ENCODE results near the gene LRRC45. TPM values are rescaled to one million over a fixed set of nuclear protein-coding genes. Genes with fewer than 3 reads are reported as not detected.

LRRC45 gene
- total RNA-seq, 2 experiments from 2014 or later = 41.2 to 52.0 TPM

- Histone ChIP-seq H3K27ac (ENCODE audit: low read depth, low read length, poor library complexity, severe bottlenecking) (no peak overlapping the region), H3K4me3 (ENCODE audit: low read depth, low read length, poor library complexity, severe bottlenecking) (no peak overlapping the region), H3K4me1 (ENCODE audit: insufficient read depth, low read length, poor library complexity, severe bottlenecking) (peaks cover 12% of the 10 kb centered on the region), H3K9me2 (ENCODE audit: insufficient read depth, low read length) (no peaks in the 10 kb centered on the region), H3K36me3 (ENCODE audit: insufficient read depth, low read length) (peaks cover 91% of the 10 kb centered on the region), H3K4me2 (ENCODE audit: low read length) (no peak overlapping the region), H2AFZ (ENCODE audit: low read length) (no peak overlapping the region), H3K9me3 (ENCODE audit: low read length) (no peaks in the 10 kb centered on the region), H4K20me1 (ENCODE audit: insufficient read depth, low read length) (no peaks in the 10 kb centered on the region; the same call in 1 of the 2 replicates), H3K79me2 (ENCODE audit: insufficient read depth, low read depth, low read length) (peaks cover 14% of the 10 kb centered on the region; the same call in 1 of the 2 replicates)
- POLR2A ChIA-PET = no interaction called here
- CTCF ChIA-PET (ENCODE audit: unreplicated experiment) = no interaction called here
- intact Hi-C loops (cut with micrococcal nuclease; ENCODE audit: unreplicated experiment) = no loop called here
- TF ChIP-seq CTCF (conservative IDR thresholded peaks at IDR 0.05; ENCODE audit: low read length) (no peak), EZH2phosphoT487 (IDR thresholded peaks at IDR 0.05; ENCODE audit: borderline replicate concordance, low read depth, low read length) (no peak)
- BruUV-seq (replicated peaks) = no TSS peak
- DNase-seq (ENCODE audit: low spot score) = no peak
Observed at GRCh38 chr17:82060001-82060380, 36.9 kb downstream of the LRRC45 start.

GRCh38 chr17:82060614-82061013, 37.5 kb downstream of the LRRC45 start:
- BruUV-seq (replicated peaks) = no TSS peak
- Histone ChIP-seq H3K36me3 (ENCODE audit: insufficient read depth, low read length) (peaks cover 85% of the 10 kb centered on the region), H3K4me3 (ENCODE audit: low read depth, low read length, poor library complexity, severe bottlenecking) (no peak overlapping the region), H2AFZ (ENCODE audit: low read length) (no peak overlapping the region), H3K4me1 (ENCODE audit: insufficient read depth, low read length, poor library complexity, severe bottlenecking) (peaks cover 12% of the 10 kb centered on the region), H3K79me2 (ENCODE audit: insufficient read depth, low read depth, low read length) (peaks cover 18% of the 10 kb centered on the region; the same call in 1 of the 2 replicates), H3K9me2 (ENCODE audit: insufficient read depth, low read length) (no peaks in the 10 kb centered on the region), H3K9me3 (ENCODE audit: low read length) (no peaks in the 10 kb centered on the region), H3K4me2 (ENCODE audit: low read length) (no peak overlapping the region), H3K27ac (ENCODE audit: low read depth, low read length, poor library complexity, severe bottlenecking) (no peak overlapping the region), H4K20me1 (ENCODE audit: insufficient read depth, low read length) (no peaks in the 10 kb centered on the region; the same call in 1 of the 2 replicates)
- no peak for DNase-seq (ENCODE audit: low spot score)
- intact Hi-C loops (cut with micrococcal nuclease; ENCODE audit: unreplicated experiment) = no loop called here
- ChIA-PET POLR2A (no interaction called here), CTCF (ENCODE audit: unreplicated experiment) (no interaction called here)
- no peak for TF ChIP-seq CTCF (conservative IDR thresholded peaks at IDR 0.05; ENCODE audit: low read length)
- no peak for TF ChIP-seq EZH2phosphoT487 (IDR thresholded peaks at IDR 0.05; ENCODE audit: borderline replicate concordance, low read depth, low read length)

GRCh38 chr17:82061047-82061925, 38.2 kb downstream of the LRRC45 start:
- Histone ChIP-seq H3K4me1 (ENCODE audit: insufficient read depth, low read length, poor library complexity, severe bottlenecking) (peaks cover 17% of the 10 kb centered on the region), H3K79me2 (ENCODE audit: insufficient read depth, low read depth, low read length) (peaks cover 18% of the 10 kb centered on the region; the same call in 1 of the 2 replicates), H3K9me2 (ENCODE audit: insufficient read depth, low read length) (no peaks in the 10 kb centered on the region), H3K4me2 (ENCODE audit: low read length) (no peak overlapping the region), H4K20me1 (ENCODE audit: insufficient read depth, low read length) (no peaks in the 10 kb centered on the region; the same call in 1 of the 2 replicates), H2AFZ (ENCODE audit: low read length) (no peak overlapping the region), H3K27ac (ENCODE audit: low read depth, low read length, poor library complexity, severe bottlenecking) (no peak overlapping the region), H3K4me3 (ENCODE audit: low read depth, low read length, poor library complexity, severe bottlenecking) (no peak overlapping the region), H3K36me3 (ENCODE audit: insufficient read depth, low read length) (peaks cover 78% of the 10 kb centered on the region), H3K9me3 (ENCODE audit: low read length) (no peaks in the 10 kb centered on the region)
- DNase-seq (ENCODE audit: low spot score) = no peak
- BruUV-seq (replicated peaks) = no TSS peak
- POLR2A ChIA-PET = no interaction called here
- no peak for TF ChIP-seq CTCF (conservative IDR thresholded peaks at IDR 0.05; ENCODE audit: low read length)
- no peak for TF ChIP-seq EZH2phosphoT487 (IDR thresholded peaks at IDR 0.05; ENCODE audit: borderline replicate concordance, low read depth, low read length)
- CTCF ChIA-PET (ENCODE audit: unreplicated experiment) = no interaction called here
- intact Hi-C loops (cut with micrococcal nuclease; ENCODE audit: unreplicated experiment) = no loop called here
